Right lobe of liver (tissue), 6 donors: ENCODE measurements around the gene SNX30. TPM values are rescaled to one million over a fixed set of nuclear protein-coding genes. Genes with fewer than 3 reads are reported as not detected.
A peak's percentile ranks its signal among the peaks of the same experiment; 100 is the strongest.

Experiments used
- ATAC-seq, 4 donors: fragments of 200-7000 bp; cut with Tn5 transposase; one replicate each; pipeline ENCODE4 v1.9.1; 2020; ENCODE audit warnings: mild to moderate bottlenecking in 4 of 4, moderate library complexity in 4 of 4
- DNase-seq, 3 donors: peaks; one replicate each; pipeline ENCODE4 v3.0.0-alpha.2; 2020
- H3K27ac ChIP-seq, 3 donors: fragments of 200-600 bp; one replicate each; pipeline ENCODE4 v1.8.0; 2022
- H3K27me3 ChIP-seq, 2 donors: fragments of 200-600 bp; one replicate each; pipeline ENCODE4 v1.8.0; 2022
- H3K36me3 ChIP-seq, 4 donors: fragments of 200-600 bp; sonication (generic) in 1 of 4; one replicate each; pipeline versions ENCODE4 v1.5.1 to v1.8.0; 2017 to 2022; ENCODE audit warnings: control low read depth in 1 of 4
- H3K4me1 ChIP-seq, 4 donors: fragments of 200-600 bp; sonication (generic) in 1 of 4; one replicate each; pipeline versions ENCODE4 v1.5.1 to v1.8.0; 2017 to 2022; ENCODE audit warnings: control low read depth in 1 of 4
- H3K4me3 ChIP-seq, 3 donors: fragments of 200-600 bp; one replicate each; pipeline ENCODE4 v1.8.0; 2022
- H3K9me3 ChIP-seq, 4 donors: fragments of 200-600 bp; sonication (generic) in 1 of 4; one replicate each; pipeline versions ENCODE4 v1.5.1 to v1.8.0; 2017 to 2022; ENCODE audit warnings: control low read depth in 1 of 4
- POLR2A ChIP-seq: fragments of 450-650 bp; IDR thresholded peaks from one replicate; pipeline ENCODE4 v1.6.1; 2017; ENCODE audit warnings: antibody characterized with exemption, mild to moderate bottlenecking
- WGBS: methylation state at CpG from one replicate; pipeline ENCODE4 v1.1.6; 2018; ENCODE audit warnings: low coverage, low lambda C conversion rate; ENCODE audit not compliant: insufficient coverage; ENCODE audit errors: missing lambda C conversion rate; 5-methylcytosine and 5-hydroxymethylcytosine counted together
- intact Hi-C, 2 donors: fragments of 100-400 bp; cut with DNase I; formaldehyde crosslinking; loops; one replicate each; pipeline versions ENCODE4 v1.11.2 to v1.14.1; 2022
- total RNA-seq, 6 experiments: library from RNA; depleted of rRNA in 2 of 6; stranded (reverse); fragments of >200 nt in 2 of 6; fragmentation: NEBNext Ultra II Directional in 3 of 6; extraction: Animal tissue kit (Norgen Biotek cat#: 25700) in 3 of 6; gene quantifications; one replicate each; pipeline versions ENCODE4 v1.1.0 to v1.2.4, GENCODE V29; 2016 to 2023
- TF ChIP-seq, protein P1 (sequence below), 4 donors: fragments of 200-600 bp in 3 of 4; fragments of 450-650 bp in 1 of 4; IDR thresholded peaks; one replicate each; pipeline versions ENCODE4 v1.5.1 to v1.8.0; 2016 to 2022; ENCODE audit warnings: antibody characterized with exemption in 4 of 4, mild to moderate bottlenecking in 2 of 4
- donor health status: DM: no; HTN: yes; CAD: no.
- donor health status: DM: no; HTN: no; CAD: no.
- donor health status: DM: no; HTN: no; CAD: no.
- donor health status: DM: no; HTN: yes; CAD: no.
- donor health status: DM: no; HTN: yes; CAD: no.

The SNX30 gene
- total RNA-seq, 6 experiments from 2014 or later: 5.2 to 9.0 (median 7.5) TPM

DNA sequence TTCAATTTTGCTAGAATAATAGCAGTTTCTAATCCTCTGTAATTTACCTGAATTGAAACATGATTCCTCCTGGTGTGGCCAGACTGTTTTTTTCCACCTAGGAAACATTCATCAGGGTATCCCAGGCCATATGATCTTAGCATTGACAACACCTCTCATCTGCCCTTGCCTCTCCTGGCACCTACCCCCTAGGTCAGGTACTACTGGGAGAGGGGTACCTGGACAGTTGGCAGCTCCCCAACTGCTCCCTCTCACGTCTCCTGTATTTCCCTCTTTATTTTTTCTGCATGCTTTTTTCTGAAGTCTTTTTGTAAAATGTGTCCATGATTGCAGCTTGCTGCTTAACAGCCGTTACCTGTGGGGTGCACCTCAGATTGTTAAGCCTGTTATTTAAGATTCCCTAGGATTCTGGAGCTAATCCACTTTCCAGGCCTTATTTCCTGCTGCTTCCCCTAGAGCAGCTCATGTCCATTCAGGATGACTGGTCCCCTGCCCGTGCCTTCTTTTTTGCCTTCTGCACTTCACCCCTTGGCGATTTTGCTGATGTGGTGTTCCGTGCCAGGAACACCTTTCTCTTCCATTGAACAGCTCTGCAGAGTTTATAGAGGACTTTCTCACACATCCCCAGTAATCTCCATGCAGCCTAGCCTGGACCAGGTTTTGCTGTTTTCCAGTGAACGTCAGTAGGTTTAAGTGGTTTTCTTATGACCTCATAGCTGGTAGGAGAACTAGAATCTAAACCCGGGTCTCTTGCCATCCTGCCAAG lies 33.6 kb downstream of the SNX30 start:
- DNase-seq (no peak), ATAC-seq (peak in 1 of 4 donors; percentile 60)
- no peaks in the 10 kb centered on the region for H3K9me3 ChIP-seq
- TF ChIP-seq POLR2A: no peak
- TF ChIP-seq, protein P1, sequence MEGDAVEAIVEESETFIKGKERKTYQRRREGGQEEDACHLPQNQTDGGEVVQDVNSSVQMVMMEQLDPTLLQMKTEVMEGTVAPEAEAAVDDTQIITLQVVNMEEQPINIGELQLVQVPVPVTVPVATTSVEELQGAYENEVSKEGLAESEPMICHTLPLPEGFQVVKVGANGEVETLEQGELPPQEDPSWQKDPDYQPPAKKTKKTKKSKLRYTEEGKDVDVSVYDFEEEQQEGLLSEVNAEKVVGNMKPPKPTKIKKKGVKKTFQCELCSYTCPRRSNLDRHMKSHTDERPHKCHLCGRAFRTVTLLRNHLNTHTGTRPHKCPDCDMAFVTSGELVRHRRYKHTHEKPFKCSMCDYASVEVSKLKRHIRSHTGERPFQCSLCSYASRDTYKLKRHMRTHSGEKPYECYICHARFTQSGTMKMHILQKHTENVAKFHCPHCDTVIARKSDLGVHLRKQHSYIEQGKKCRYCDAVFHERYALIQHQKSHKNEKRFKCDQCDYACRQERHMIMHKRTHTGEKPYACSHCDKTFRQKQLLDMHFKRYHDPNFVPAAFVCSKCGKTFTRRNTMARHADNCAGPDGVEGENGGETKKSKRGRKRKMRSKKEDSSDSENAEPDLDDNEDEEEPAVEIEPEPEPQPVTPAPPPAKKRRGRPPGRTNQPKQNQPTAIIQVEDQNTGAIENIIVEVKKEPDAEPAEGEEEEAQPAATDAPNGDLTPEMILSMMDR (IDR thresholded peaks at IDR 0.05): no peak
- 38% methylated on average over 6 of the region's 7 CpGs for WGBS
- no peaks in the 10 kb centered on the region for H3K36me3 ChIP-seq
- intact Hi-C loops: no loop called here
- no peak overlapping the region for H3K27ac ChIP-seq
- no peaks in the 10 kb centered on the region for H3K27me3 ChIP-seq
- no peak overlapping the region for H3K4me3 ChIP-seq
- H3K4me1 ChIP-seq: no peaks in the 10 kb centered on the region

DNA sequence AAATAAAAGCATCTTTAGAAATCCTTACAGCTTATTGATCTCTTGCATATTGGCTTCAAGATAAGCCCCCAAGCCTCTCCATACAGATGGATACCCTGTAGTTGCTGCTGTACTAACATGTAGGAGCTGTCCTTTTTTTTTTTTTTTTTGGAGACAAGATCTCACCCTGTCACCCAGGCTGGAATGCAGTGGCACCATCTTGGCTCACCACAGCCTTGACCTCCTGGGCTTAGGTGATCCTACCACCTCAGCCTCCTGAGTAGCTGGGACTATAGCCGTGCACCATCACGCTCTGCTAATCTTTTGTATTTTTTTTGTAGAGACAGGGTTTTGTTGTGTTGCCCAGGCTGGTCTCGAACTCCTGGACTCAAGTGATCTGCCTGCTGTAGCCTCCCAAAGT lies 35.4 kb downstream of the SNX30 start:
- TF ChIP-seq POLR2A: no peak
- TF ChIP-seq, protein P1 (IDR thresholded peaks at IDR 0.05): no peak
- intact Hi-C loops: no loop called here

DNA sequence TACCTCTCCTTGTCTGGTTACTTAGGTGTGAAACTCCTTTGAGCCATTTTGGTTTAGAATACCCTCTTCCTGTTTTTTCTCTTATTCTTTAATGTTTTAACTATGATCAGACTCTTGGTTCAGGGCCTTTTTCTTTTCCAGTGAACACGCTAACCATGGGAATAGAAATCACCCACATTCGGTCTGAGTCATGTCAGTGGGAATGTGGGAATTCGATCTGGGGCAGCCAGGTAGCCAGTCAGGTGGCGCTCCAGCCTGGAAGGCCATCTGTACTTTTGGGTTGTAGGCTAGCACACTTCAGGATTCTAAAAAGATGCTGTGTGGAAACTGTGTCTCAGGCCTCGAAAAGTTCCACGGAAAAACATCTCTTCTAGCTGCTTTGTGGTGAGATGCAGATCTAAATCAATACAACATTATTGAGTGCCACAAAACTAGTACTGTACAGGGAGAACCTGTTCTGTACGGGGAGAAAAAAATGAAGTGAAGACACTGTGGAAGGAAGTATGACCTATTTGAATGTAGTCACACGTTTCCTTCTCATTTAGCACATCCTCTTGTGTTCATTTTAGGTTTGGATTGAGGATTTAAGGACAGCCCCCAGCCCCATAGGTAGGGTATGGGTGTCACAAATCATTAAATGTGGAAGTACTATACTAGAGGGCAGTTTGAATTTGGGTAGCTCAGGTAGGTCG lies 36.4 kb downstream of the SNX30 start:
- no peak for DNase-seq
- H3K4me3 ChIP-seq: no peak overlapping the region
- no peaks in the 10 kb centered on the region for H3K9me3 ChIP-seq
- ATAC-seq: no peak
- no peaks in the 10 kb centered on the region for H3K36me3 ChIP-seq
- intact Hi-C loops: no loop called here
- no peak for TF ChIP-seq POLR2A
- TF ChIP-seq, protein P1 (IDR thresholded peaks at IDR 0.05): no peak
- WGBS: 71% methylated on average over 9 of the region's 9 CpGs
- no peak overlapping the region for H3K27ac ChIP-seq
- H3K4me1 ChIP-seq: no peaks in the 10 kb centered on the region
- no peaks in the 10 kb centered on the region for H3K27me3 ChIP-seq

More for the DNA sequence above, 35.4 kb downstream of the SNX30 start:
- Histone ChIP-seq H3K4me1 (no peaks in the 10 kb centered on the region), H3K9me3 (no peaks in the 10 kb centered on the region), H3K27ac (no peak overlapping the region), H3K36me3 (no peaks in the 10 kb centered on the region), H3K27me3 (no peaks in the 10 kb centered on the region), H3K4me3 (no peak overlapping the region)
- DNase-seq (no peak), ATAC-seq (no peak)
- WGBS: no CpG with 5 or more reads among the region's 3 CpGs

DNA sequence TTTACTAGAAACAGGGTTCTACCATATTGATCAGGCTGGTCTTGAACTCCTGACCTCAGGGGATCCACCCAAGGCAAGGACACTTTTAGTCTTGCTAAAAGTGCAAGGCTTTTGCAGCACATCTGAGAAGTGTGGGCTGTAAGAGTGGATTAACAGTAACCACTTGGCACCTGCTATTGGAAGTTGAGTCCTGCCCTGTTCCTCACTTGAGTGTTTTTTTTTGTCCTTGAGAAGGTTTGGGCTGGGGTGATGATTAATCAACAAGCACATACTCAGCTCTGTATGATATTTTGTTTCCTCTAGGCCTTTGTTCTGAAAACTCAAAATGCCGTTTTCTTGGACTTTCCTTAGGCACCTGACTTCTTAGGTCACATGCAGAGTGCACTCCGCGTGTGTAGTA lies 37.4 kb downstream of the SNX30 start:
- Histone ChIP-seq H3K4me3 (no peak overlapping the region), H3K27me3 (no peaks in the 10 kb centered on the region), H3K27ac (no peak overlapping the region), H3K4me1 (no peaks in the 10 kb centered on the region), H3K9me3 (no peaks in the 10 kb centered on the region), H3K36me3 (no peaks in the 10 kb centered on the region)
- DNase-seq (no peak), ATAC-seq (no peak)
- TF ChIP-seq POLR2A: no peak
- TF ChIP-seq, protein P1 (IDR thresholded peaks at IDR 0.05): no peak
- WGBS: 94% methylated on average over 3 of the region's 3 CpGs
- intact Hi-C loops: no loop called here
